HEK293 (cell line): ENCODE data around the gene RBMS3.

Source experiments
- CTCF ChIA-PET: fragments of 350-600 bp; formaldehyde crosslinking; extraction: SDS; loops from one replicate; lab custom pipeline; 2021; ENCODE audit warnings: antibody characterized with exemption; lab: Yijun Ruan, JAX
- POLR2A ChIA-PET: fragments of 300-600 bp; formaldehyde crosslinking; extraction: SDS; loops from one replicate; lab custom pipeline; 2020; ENCODE audit warnings: antibody characterized with exemption, inconsistent platforms; lab: Yijun Ruan, JAX
- H3K27ac ChIP-seq: fragments of 200-500 bp; sonication (Bioruptor generic); 2 replicates; pipeline ENCODE4 v1.5.1; 2014; ENCODE audit warnings: low read depth, low read length, control low read depth, inconsistent platforms; ENCODE audit errors: extremely low read depth
- H3K36me3 ChIP-seq, 2 experiments: fragments of 200-500 bp in 1 of 2; sonication (Bioruptor generic) in 1 of 2; 1 replicate in 1 of 2; 2 replicates in 1 of 2; pipeline ENCODE4 v1.5.1; 2014 to 2017; ENCODE audit warnings: inconsistent platforms in 2 of 2, low read length in 2 of 2; ENCODE audit not compliant: control insufficient read depth in 2 of 2, insufficient read depth in 1 of 2
- H3K4me1 ChIP-seq: fragments of 200-500 bp; sonication (Bioruptor generic); 2 replicates; pipeline ENCODE4 v1.5.1; 2014; ENCODE audit warnings: mild to moderate bottlenecking, low read length, inconsistent platforms; ENCODE audit not compliant: control insufficient read depth, insufficient read depth
- H3K4me3 ChIP-seq: 2 replicates; pipeline ENCODE4 v1.5.1; 2011; ENCODE audit warnings: low read depth, mild to moderate bottlenecking, control low read depth, low read length, moderate library complexity
- H3K9me3 ChIP-seq: fragments of 200-500 bp; sonication (Bioruptor generic); 2 replicates; pipeline ENCODE4 v1.5.1; 2014; ENCODE audit warnings: low read depth, low read length, inconsistent platforms; ENCODE audit not compliant: control insufficient read depth, insufficient read depth
- HOXD13 ChIP-seq: sonication (generic); formaldehyde crosslinking; IDR thresholded peaks from 2 replicates; pipeline ENCODE4 v1.8.0; 2022; ENCODE audit warnings: missing genetic modification reagents, borderline replicate concordance
- KLF10 ChIP-seq: fragments of 450-650 bp; IDR thresholded peaks from 2 replicates; pipeline ENCODE4 v1.5.1; 2018; ENCODE audit warnings: missing biosample characterization, mild to moderate bottlenecking, missing genetic modification characterization
- ZBTB48 ChIP-seq: fragments of 450-650 bp; formaldehyde crosslinking; IDR thresholded peaks from 2 replicates; pipeline ENCODE4 v1.5.1; 2016; ENCODE audit warnings: missing biosample characterization, missing genetic modification characterization
- ZBTB7A ChIP-seq: fragments of 450-650 bp; formaldehyde crosslinking; IDR thresholded peaks from 2 replicates; pipeline ENCODE4 v1.5.1; 2016; ENCODE audit warnings: low read depth, missing biosample characterization, missing genetic modification characterization
- ZFP3 ChIP-seq: fragments of 450-650 bp; formaldehyde crosslinking; IDR thresholded peaks from 2 replicates; pipeline ENCODE4 v1.5.1; 2016; ENCODE audit warnings: low read depth, missing biosample characterization, missing genetic modification characterization
- ZNF138 ChIP-seq: fragments of 450-650 bp; formaldehyde crosslinking; IDR thresholded peaks from 2 replicates; pipeline ENCODE4 v1.5.1; 2016; ENCODE audit warnings: missing biosample characterization, missing genetic modification characterization, borderline replicate concordance
- ZNF184 ChIP-seq: fragments of 450-650 bp; IDR thresholded peaks from 2 replicates; pipeline ENCODE4 v1.5.1; 2018; ENCODE audit warnings: missing biosample characterization, mild to moderate bottlenecking, missing genetic modification characterization
- ZNF24 ChIP-seq: fragments of 450-650 bp; formaldehyde crosslinking; IDR thresholded peaks from 2 replicates; pipeline ENCODE4 v1.5.1; 2016; ENCODE audit warnings: missing biosample characterization, missing genetic modification characterization
- ZNF292 ChIP-seq: fragments of 450-650 bp; formaldehyde crosslinking; IDR thresholded peaks from 2 replicates; pipeline ENCODE4 v1.5.1; 2016; ENCODE audit warnings: low read depth, missing biosample characterization, missing genetic modification characterization, borderline replicate concordance
- ZNF302 ChIP-seq: fragments of 450-650 bp; formaldehyde crosslinking; IDR thresholded peaks from 2 replicates; pipeline ENCODE4 v1.5.1; 2016; ENCODE audit warnings: missing biosample characterization, missing genetic modification characterization, low read depth
- ZNF311 ChIP-seq: fragments of 450-650 bp; formaldehyde crosslinking; IDR thresholded peaks from 2 replicates; pipeline ENCODE4 v1.5.1; 2017; ENCODE audit warnings: missing biosample characterization, missing genetic modification characterization, borderline replicate concordance
- ZNF324 ChIP-seq: fragments of 450-650 bp; formaldehyde crosslinking; IDR thresholded peaks from 2 replicates; pipeline ENCODE4 v1.5.1; 2016; ENCODE audit warnings: missing biosample characterization, missing genetic modification characterization
- ZNF335 ChIP-seq: fragments of 450-650 bp; formaldehyde crosslinking; conservative IDR thresholded peaks from 2 replicates; pipeline ENCODE4 v1.5.1; 2016; ENCODE audit warnings: missing biosample characterization, missing genetic modification characterization
- ZNF404 ChIP-seq: fragments of 450-650 bp; formaldehyde crosslinking; IDR thresholded peaks from 2 replicates; pipeline ENCODE4 v1.5.1; 2017; ENCODE audit warnings: missing biosample characterization, missing genetic modification characterization
- ZNF473 ChIP-seq: fragments of 450-650 bp; formaldehyde crosslinking; IDR thresholded peaks from 2 replicates; pipeline ENCODE4 v1.5.1; 2017; ENCODE audit warnings: missing biosample characterization, missing genetic modification characterization
- ZNF530 ChIP-seq: fragments of 450-650 bp; formaldehyde crosslinking; IDR thresholded peaks from 2 replicates; pipeline ENCODE4 v1.5.1; 2016; ENCODE audit warnings: low read depth, missing biosample characterization, missing genetic modification characterization
- ZNF555 ChIP-seq: fragments of 450-650 bp; formaldehyde crosslinking; conservative IDR thresholded peaks from 2 replicates; pipeline ENCODE4 v1.5.1; 2017; ENCODE audit warnings: missing biosample characterization, mild to moderate bottlenecking, missing genetic modification characterization, inconsistent platforms
- ZNF561 ChIP-seq: fragments of 450-650 bp; IDR thresholded peaks from 2 replicates; pipeline ENCODE4 v1.5.1; 2018; ENCODE audit warnings: missing biosample characterization, missing genetic modification characterization, borderline replicate concordance
- ZNF621 ChIP-seq: fragments of 450-650 bp; formaldehyde crosslinking; IDR thresholded peaks from 2 replicates; pipeline ENCODE4 v1.5.1; 2017; ENCODE audit warnings: missing biosample characterization, missing genetic modification characterization
- TF ChIP-seq, protein P1 (sequence below): fragments of 450-650 bp; formaldehyde crosslinking; conservative IDR thresholded peaks from 2 replicates; pipeline ENCODE4 v1.5.1; 2016; ENCODE audit warnings: low read depth, missing biosample characterization, missing genetic modification characterization
- TF ChIP-seq, protein P2 (sequence below): fragments of 450-650 bp; formaldehyde crosslinking; IDR thresholded peaks from 2 replicates; pipeline ENCODE4 v1.5.1; 2016; ENCODE audit warnings: missing biosample characterization, missing genetic modification characterization, low read depth

Gene RBMS3

GRCh38 chr3:29412110-29412509 lies 131.2 kb downstream of the RBMS3 start (continued):
- TF ChIP-seq, protein P1, sequence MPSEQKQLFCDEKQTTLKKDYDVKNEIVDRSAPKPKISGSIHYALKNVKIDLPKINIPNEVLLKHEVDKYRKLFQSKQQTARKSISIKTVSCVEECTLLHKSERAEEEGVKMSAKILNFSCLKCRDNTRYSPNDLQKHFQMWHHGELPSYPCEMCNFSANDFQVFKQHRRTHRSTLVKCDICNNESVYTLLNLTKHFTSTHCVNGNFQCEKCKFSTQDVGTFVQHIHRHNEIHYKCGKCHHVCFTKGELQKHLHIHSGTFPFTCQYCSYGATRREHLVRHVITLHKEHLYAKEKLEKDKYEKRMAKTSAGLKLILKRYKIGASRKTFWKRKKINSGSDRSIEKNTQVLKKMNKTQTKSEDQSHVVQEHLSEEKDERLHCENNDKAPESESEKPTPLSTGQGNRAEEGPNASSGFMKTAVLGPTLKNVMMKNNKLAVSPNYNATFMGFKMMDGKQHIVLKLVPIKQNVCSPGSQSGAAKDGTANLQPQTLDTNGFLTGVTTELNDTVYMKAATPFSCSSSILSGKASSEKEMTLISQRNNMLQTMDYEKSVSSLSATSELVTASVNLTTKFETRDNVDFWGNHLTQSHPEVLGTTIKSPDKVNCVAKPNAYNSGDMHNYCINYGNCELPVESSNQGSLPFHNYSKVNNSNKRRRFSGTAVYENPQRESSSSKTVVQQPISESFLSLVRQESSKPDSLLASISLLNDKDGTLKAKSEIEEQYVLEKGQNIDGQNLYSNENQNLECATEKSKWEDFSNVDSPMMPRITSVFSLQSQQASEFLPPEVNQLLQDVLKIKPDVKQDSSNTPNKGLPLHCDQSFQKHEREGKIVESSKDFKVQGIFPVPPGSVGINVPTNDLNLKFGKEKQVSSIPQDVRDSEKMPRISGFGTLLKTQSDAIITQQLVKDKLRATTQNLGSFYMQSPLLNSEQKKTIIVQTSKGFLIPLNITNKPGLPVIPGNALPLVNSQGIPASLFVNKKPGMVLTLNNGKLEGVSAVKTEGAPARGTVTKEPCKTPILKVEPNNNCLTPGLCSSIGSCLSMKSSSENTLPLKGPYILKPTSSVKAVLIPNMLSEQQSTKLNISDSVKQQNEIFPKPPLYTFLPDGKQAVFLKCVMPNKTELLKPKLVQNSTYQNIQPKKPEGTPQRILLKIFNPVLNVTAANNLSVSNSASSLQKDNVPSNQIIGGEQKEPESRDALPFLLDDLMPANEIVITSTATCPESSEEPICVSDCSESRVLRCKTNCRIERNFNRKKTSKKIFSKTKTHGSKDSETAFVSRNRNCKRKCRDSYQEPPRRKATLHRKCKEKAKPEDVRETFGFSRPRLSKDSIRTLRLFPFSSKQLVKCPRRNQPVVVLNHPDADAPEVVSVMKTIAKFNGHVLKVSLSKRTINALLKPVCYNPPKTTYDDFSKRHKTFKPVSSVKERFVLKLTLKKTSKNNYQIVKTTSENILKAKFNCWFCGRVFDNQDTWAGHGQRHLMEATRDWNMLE (tag by site-specific recombination): no peak

DNA sequence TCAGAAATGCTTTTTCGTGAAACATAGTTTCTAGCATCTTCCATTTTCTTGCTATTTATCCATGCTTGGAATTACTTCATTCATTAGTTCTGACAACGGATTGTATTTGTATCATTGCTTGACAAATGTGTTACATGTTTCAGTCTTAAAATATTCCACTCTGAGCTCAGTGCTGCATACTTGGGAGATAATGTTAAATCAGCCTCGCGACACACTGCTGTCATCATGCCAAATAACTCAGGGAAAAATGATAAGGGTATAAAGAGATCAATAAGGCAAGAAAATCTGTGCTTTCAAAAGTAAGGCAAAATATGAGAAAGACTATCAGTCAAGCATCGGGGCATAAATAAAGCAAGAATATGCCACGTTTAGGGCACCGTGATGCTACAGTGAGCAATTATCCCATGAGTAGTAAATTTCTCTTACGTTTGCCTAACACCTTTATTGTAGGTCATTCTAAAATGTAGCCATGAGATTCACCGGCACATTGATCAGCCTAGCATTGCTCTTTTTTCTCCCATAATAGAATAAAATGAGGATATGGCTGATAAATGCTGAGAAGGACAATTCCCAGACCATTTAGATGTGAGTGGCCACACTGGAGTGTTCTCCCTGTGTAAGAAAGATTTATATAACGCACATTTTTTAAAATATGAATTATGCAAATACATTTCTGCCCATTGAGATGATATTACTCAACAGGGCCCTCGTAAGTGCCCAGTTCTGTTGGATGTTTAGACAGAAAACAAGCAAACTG lies 133.8 kb downstream of the RBMS3 start:
- peaks cover 12% of the 10 kb centered on the region for H3K4me1 ChIP-seq
- TF ChIP-seq ZNF324 (tag by site-specific recombination) (no peak), ZNF404 (tag by site-specific recombination) (no peak), ZFP3 (no peak), ZNF473 (no peak), ZNF24 (tag by site-specific recombination) (no peak), ZNF621 (tag by site-specific recombination) (no peak), ZNF335 (tag by site-specific recombination) (no peak), ZBTB48 (tag by site-specific recombination) (no peak), ZBTB7A (tag by site-specific recombination) (no peak), ZNF138 (no peak), KLF10 (tag by site-specific recombination) (no peak), ZNF561 (no peak), HOXD13 (CRISPR knock-in tag) (no peak)
- TF ChIP-seq, protein P2, sequence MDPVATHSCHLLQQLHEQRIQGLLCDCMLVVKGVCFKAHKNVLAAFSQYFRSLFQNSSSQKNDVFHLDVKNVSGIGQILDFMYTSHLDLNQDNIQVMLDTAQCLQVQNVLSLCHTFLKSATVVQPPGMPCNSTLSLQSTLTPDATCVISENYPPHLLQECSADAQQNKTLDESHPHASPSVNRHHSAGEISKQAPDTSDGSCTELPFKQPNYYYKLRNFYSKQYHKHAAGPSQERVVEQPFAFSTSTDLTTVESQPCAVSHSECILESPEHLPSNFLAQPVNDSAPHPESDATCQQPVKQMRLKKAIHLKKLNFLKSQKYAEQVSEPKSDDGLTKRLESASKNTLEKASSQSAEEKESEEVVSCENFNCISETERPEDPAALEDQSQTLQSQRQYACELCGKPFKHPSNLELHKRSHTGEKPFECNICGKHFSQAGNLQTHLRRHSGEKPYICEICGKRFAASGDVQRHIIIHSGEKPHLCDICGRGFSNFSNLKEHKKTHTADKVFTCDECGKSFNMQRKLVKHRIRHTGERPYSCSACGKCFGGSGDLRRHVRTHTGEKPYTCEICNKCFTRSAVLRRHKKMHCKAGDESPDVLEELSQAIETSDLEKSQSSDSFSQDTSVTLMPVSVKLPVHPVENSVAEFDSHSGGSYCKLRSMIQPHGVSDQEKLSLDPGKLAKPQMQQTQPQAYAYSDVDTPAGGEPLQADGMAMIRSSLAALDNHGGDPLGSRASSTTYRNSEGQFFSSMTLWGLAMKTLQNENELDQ (tag by site-specific recombination): no peak
- TF ChIP-seq, all 188 proteins: peak for 0
- CTCF ChIA-PET: no interaction called here

DNA sequence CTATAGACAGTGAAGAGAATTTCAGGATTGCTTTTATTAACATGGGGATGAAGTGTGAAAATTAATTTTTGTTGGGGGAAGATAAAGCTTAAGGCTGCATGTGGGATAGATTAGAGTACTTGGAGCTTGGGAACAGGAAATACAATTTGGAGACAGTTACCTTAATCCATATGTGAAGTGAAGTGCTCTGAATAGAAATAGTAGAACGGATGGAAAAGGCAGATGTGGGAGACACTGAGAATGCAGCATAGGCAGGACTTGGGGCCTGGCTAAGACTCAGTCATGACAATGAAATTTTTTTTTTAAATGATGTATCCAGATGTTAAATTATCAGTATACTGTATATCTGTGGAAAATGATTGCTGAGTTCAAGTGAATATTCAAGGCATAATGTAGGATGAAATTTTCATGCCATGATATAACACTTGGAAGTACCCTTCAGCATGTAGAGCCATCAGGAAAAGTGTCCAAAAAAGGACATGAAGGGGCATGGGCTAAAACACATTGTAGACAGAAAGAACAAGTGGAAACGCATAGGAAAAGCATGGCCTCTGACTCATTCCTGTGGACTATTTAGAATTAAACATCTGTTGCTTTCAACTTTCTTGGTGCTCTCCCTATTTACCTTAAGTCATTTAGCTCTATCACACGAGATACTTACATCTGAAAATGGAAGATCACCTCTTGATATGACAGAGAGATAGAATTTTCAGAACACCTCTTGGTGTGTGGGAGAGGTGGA lies 134.8 kb downstream of the RBMS3 start:
- CTCF ChIA-PET: no interaction called here
- POLR2A ChIA-PET: no interaction called here
- TF ChIP-seq ZNF311 (no peak), ZNF530 (tag by site-specific recombination) (no peak), ZNF184 (tag by site-specific recombination) (no peak), ZNF302 (tag by site-specific recombination) (no peak), ZNF292 (no peak), ZNF555 (tag by site-specific recombination) (no peak), ZNF473 (no peak)

More for the DNA sequence above, 133.8 kb downstream of the RBMS3 start:
- POLR2A ChIA-PET: no interaction called here
- H3K27ac ChIP-seq: no peak overlapping the region
- no peaks in the 10 kb centered on the region for H3K9me3 ChIP-seq
- no peak overlapping the region for H3K4me3 ChIP-seq
- no peaks in the 10 kb centered on the region for H3K36me3 ChIP-seq

More for the DNA sequence above, 134.8 kb downstream of the RBMS3 start:
- Histone ChIP-seq H3K4me1 (peaks cover 4% of the 10 kb centered on the region), H3K27ac (no peak overlapping the region), H3K9me3 (no peaks in the 10 kb centered on the region), H3K36me3 (no peaks in the 10 kb centered on the region), H3K4me3 (no peak overlapping the region)
